HUES48 (cell line): Measurements from ENCODE around the gene ZDBF2.
A peak's percentile ranks its signal among the peaks of the same experiment; 100 is the strongest.
"Not testable (repeated sequence)": the region's sequence is repeated elsewhere in the genome, so short reads cannot be mapped to it uniquely, and the experiment has no call there.

Experiments
- H3K27ac ChIP-seq: one replicate; pipeline ENCODE4 v1.7.0; 2013; ENCODE audit warnings: low read depth, low read length, inconsistent platforms
- H3K27me3 ChIP-seq: 2 replicates; pipeline ENCODE4 v1.6.1; 2013; ENCODE audit warnings: mild to moderate bottlenecking, low read length; ENCODE audit not compliant: control insufficient read depth, insufficient read depth
- H3K36me3 ChIP-seq: 2 replicates; pipeline ENCODE4 v1.6.1; 2013; ENCODE audit warnings: low read length; ENCODE audit not compliant: control insufficient read depth, insufficient read depth
- H3K4me1 ChIP-seq: 2 replicates; pipeline ENCODE4 v1.6.1; 2013; ENCODE audit warnings: mild to moderate bottlenecking, low read length; ENCODE audit not compliant: control insufficient read depth, insufficient read depth
- H3K4me3 ChIP-seq: 2 replicates; pipeline ENCODE4 v1.5.1; 2013; ENCODE audit warnings: mild to moderate bottlenecking, low read depth, low read length
- H3K9ac ChIP-seq: 2 replicates; pipeline ENCODE4 v1.6.1; 2013; ENCODE audit warnings: mild to moderate bottlenecking, low read depth, low read length, moderate library complexity
- H3K9me3 ChIP-seq: 2 replicates; pipeline ENCODE4 v1.6.1; 2013; ENCODE audit warnings: low read length; ENCODE audit not compliant: control insufficient read depth, insufficient read depth

The ZDBF2 gene

DNA sequence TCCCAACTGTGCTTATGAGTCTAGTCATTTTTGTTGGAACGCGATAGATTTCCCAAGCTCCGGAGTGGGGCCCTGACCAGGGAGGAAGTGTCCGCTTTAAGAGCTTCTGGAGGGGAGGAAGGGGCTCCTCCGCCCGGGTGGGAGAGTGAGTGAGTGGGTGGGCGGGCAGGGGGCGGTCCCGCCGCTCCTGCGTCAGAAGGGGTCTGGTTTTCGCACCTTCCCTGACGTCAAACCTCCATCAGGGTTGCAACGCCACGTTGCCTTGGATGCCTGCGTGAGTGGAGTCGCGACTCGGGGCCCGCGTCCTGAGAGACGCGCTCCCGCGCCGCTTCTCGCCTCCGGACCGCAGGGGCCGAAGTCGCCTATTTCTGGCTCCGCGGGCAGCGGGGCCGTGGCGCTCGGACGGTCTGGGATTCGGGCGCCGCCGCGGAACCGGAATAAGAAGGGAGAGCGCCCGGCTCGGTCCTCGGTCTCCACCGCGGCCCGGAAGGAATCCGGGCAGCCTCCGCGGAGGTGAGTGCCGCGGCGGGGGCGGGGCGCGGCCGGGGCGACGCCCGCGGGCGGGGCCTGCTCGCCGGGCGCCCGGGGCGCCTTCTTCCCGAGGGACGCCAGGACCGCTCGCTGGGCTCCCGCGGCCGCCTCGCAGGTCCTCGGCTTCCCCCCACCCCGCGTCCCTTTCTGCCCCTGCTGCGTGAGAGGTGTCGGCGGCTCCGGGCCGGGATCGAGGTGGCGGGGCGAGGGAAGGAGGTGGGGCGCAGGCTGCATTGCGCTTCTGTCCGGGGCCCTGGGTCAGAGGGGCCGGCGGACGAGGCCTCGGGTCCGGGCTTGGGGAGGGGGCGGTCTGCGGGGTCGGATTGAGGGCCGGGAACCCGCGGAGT is at the start of gene ZDBF2:
Gene ZDBF2 (plus strand): TSS at position 230 of the 878 bp plus-strand sequence. CDS start 7,187 bp downstream, outside the sequence.
- no peaks in the 10 kb centered on the region for H3K36me3 ChIP-seq
- H3K4me1 ChIP-seq: peaks cover 40% of the 10 kb centered on the region
- H3K4me3 ChIP-seq: peak within 1 kb of the TSS; percentile 74
- H3K9me3 ChIP-seq: no peaks in the 10 kb centered on the region
- H3K27me3 ChIP-seq: peaks cover 13% of the 10 kb centered on the region; the same call in 1 of the 2 replicates
- peak within 1 kb of the TSS; percentile 94 for H3K27ac ChIP-seq
- H3K9ac ChIP-seq: peak within 1 kb of the TSS; percentile 79

DNA sequence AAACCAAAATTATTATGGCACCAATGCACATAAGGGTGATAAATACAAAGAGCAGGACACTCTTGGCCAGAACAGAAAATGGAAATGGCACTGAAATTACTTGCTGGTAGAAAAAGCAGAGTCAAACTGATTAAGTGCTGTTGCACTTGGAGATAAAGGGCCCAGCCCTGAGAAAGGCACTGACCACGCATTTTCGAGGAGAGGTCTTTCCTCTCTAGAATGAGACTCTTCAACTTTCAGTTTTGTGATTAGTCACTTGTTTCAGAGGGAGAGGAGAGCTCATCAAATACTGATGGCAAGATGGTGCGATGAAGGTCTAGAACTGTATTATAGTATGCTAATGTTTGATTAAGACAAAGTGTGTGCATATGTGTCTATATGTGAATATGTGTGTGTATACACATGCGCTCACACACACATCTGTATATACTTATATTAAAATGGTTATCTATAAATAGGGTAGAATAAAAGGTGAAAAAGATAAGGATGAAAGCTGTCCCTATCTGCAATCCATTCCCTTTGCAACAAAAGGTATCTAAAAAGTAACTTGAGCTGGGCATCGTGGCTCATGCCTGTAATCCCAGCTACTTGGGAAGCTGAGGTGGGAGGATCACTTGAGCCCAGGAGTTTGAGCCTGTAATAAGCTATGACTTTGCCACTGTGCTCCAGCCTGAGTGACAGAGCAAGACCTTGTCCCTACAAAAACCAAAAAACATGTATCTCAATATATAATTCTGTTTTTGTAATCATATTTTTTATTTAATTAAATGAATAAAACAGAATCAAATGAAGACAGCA is 48.8 kb upstream of the ZDBF2 start:
- H3K27me3 ChIP-seq: no peaks in the 10 kb centered on the region
- H3K4me3 ChIP-seq: no peak overlapping the region
- H3K27ac ChIP-seq: no peak overlapping the region
- H3K9ac ChIP-seq: no peak overlapping the region
- no peaks in the 10 kb centered on the region for H3K36me3 ChIP-seq
- H3K9me3 ChIP-seq: no peaks in the 10 kb centered on the region
- peaks cover 10% of the 10 kb centered on the region for H3K4me1 ChIP-seq

DNA sequence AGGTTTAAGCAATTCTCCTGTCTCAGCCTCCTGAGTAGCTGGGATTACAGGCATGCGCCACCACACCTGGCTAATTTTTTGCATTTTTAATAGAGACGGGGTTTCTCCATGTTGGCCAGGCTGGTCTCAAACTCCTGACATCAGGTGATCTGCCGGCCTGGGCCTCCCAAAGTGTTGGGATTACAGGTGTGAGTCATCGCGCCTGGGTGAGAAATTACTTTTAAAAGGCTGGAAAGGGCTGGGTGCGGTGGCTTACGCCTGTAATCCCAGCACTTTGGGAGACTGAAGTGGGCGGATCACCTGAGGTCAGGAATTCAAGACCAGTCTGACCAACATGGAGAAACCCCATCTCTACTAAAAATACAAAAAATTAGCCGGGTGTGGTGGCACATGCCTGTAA is 45.8 kb upstream of the ZDBF2 start:
- not testable (repeated sequence) for H3K4me3 ChIP-seq, H3K9ac ChIP-seq, H3K9me3 ChIP-seq, H3K27me3 ChIP-seq, H3K36me3 ChIP-seq, H3K27ac ChIP-seq
- H3K4me1 ChIP-seq: peaks cover 19% of the 10 kb centered on the region

DNA sequence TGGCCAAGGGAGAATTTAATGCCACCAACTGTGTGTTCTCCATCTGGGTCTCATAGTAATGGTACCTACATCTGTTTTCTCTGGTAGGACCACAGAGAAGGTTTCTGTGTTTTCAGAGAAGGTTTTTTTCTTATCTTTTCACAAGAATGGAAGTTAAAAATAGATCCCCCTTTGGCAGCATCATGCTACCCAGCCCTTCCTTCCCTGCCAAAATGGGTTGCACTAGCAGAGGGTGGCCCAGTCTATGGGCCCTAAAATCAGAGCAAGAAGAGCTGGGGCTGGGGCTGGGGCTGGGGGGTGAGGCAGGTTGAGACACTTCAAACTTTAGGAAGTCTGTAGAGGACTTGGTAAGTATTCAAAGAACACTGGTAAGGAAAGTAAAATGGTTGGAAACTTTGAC is 44.8 kb upstream of the ZDBF2 start:
- Histone ChIP-seq H3K4me3 (no peak overlapping the region), H3K4me1 (peaks cover 19% of the 10 kb centered on the region)

DNA sequence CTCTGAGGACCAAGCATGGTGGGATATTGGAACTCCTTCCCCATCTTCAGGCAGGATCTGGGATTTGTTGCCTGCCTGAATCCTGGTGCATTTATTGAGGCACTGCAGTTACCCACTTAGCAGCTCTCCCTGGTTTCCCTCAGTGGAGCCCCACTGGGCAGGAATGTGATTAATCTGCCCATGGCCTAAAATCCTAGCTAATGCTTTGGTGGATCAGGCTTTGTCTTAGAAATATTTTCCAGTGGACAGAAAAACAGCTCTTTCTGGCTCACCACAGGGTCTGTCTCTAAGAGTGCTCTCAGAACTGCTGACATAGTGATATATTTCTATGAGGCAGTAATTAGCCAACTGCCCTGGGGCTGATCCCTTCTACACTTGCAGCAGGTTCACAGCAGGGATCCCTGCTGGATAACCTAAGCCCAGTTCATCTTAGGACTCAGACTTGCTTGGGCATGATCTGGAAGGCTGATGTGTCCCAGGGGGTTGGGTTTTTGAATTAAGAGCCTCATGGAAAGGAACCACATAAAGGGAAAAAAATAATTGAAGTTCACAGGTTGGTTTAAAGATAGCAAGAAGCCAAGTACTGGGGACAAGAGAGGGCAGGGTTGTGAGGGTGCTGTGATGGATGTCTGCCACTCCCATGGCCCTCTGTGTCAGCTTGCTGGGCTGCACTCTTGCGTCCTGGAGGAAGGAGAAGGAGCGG is 44.3 kb upstream of the ZDBF2 start:
- Histone ChIP-seq H3K27ac (peak overlapping the region; percentile 69), H3K4me1 (peaks cover 19% of the 10 kb centered on the region), H3K9me3 (no peaks in the 10 kb centered on the region), H3K36me3 (no peaks in the 10 kb centered on the region), H3K9ac (no peak overlapping the region), H3K4me3 (no peak overlapping the region), H3K27me3 (no peaks in the 10 kb centered on the region)

More for the DNA sequence above, 44.8 kb upstream of the ZDBF2 start:
- Histone ChIP-seq H3K36me3 (no peaks in the 10 kb centered on the region), H3K9me3 (no peaks in the 10 kb centered on the region), H3K9ac (no peak overlapping the region), H3K27ac (peak overlapping the region; percentile 69), H3K27me3 (no peaks in the 10 kb centered on the region)

DNA sequence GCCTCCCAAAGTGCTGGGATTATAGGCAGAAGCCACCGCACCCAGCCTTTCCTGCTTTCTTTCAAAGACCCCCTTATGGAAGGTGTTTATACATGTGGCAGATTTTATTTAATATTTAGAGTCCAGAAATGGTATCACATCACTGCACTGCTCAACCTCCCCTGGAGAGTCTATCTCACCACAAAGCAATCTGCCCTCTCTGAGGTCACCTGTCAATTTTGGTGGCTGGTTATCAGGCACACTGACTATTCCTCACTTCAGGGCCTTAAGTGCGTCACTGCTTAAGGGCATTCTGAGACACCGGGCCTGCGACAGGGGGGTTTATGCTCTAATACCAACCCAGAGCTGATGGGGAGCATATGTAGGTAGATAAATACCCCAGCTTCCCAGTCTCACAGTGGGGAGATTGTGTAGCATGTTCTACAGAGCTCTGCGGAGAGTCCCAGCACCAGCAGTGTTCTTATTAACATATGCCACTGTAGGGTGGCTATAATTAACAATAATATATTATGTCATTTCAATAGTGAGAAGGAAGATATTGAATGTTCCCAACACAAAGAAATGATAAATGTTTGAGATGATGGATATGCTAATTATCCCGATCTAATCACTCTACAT is 42.7 kb upstream of the ZDBF2 start:
- Histone ChIP-seq H3K4me3 (no peak overlapping the region), H3K9me3 (no peaks in the 10 kb centered on the region), H3K4me1 (peaks cover 19% of the 10 kb centered on the region), H3K27ac (no peak overlapping the region), H3K27me3 (no peaks in the 10 kb centered on the region), H3K9ac (no peak overlapping the region), H3K36me3 (no peaks in the 10 kb centered on the region)

DNA sequence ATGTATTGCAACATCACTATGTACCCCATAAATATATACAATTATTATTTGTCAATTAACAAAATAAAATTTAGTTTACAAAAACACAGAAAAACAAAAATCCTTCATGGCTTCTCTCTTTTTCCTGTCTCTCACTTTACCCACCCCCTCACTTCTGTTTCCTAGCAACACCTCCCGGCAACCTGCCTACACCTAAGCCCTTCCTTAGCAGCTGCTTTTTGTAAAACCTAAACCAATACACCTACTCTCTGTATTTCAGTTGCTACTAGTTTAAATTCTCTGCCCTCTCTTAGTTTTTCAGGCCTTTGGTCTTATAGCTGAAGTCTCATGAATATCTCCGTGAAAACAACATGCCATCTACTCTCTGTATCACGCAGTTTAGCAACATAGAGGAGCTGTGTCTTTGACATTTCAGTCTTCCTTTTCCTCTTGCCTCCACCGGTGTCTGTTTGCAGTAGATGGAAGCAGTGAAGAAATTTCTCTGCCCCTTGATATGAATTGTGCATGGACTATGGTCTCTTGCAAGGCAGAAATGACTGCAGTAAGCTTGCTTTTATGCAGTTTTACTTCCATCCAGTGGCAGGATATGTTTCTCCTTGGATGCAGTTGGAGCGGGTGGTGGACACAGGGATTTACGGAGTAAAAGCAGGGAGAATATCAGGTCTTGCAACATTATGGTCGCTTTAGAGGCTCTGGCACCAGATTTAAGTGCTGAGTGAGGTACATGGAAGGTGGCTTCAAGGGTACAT is 42.0 kb upstream of the ZDBF2 start:
- no peaks in the 10 kb centered on the region for H3K27me3 ChIP-seq
- H3K36me3 ChIP-seq: no peaks in the 10 kb centered on the region
- H3K27ac ChIP-seq: peak overlapping the region; percentile 27
- H3K9me3 ChIP-seq: 0 out of 2 replicates have a peak, but pooled peaks cover 2% of the 10 kb centered on the region
- H3K4me3 ChIP-seq: no peak overlapping the region
- peaks cover 19% of the 10 kb centered on the region for H3K4me1 ChIP-seq
- no peak overlapping the region for H3K9ac ChIP-seq

DNA sequence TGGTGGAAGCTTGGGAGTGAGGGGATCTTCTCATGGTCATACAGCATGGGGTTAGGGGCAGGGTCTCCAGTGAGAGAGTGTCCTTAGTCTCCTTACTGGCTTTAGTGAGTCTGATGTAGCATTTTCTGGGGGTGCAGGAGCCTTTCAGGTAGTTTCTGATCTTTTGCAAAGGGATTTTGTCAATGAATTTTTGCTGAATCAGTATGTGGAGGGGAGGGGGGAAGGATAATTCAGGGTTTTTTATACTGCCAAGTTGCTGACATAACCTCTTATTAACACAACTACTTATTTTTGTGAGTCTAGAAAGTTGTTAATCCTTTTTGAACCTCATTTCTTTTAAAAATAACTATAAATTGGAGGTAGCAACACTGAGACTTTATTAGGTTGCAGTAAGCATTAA is 35.3 kb upstream of the ZDBF2 start:
- no peak overlapping the region for H3K27ac ChIP-seq
- H3K27me3 ChIP-seq: no peaks in the 10 kb centered on the region
- no peak overlapping the region for H3K4me3 ChIP-seq
- 0 out of 2 replicates have a peak, but pooled peaks cover 4% of the 10 kb centered on the region for H3K9me3 ChIP-seq
- no peaks in the 10 kb centered on the region for H3K36me3 ChIP-seq
- no peaks in the 10 kb centered on the region for H3K4me1 ChIP-seq
- no peak overlapping the region for H3K9ac ChIP-seq

DNA sequence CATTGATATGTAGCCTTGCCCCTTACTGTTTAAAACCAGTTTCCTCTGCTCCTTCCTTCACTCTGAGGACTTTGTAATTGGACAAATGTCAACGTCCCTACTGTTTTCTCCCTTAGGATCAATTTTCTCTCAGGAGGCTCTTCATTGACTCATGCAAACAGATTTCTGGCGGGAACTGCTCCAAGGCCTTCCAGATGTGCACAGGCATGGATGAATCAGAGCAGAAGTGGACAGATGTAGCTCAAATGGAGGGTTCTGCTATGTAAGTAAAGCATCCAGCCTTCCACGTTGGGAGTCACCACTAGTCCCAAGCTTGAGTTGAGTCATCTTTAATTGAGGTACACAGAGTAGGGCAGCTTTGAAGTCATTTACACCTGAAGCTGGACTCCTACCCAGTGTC is 34.1 kb upstream of the ZDBF2 start:
- H3K4me1 ChIP-seq: no peaks in the 10 kb centered on the region
- H3K4me3 ChIP-seq: no peak overlapping the region
- H3K9me3 ChIP-seq: 0 out of 2 replicates have a peak, but pooled peaks cover 4% of the 10 kb centered on the region

DNA sequence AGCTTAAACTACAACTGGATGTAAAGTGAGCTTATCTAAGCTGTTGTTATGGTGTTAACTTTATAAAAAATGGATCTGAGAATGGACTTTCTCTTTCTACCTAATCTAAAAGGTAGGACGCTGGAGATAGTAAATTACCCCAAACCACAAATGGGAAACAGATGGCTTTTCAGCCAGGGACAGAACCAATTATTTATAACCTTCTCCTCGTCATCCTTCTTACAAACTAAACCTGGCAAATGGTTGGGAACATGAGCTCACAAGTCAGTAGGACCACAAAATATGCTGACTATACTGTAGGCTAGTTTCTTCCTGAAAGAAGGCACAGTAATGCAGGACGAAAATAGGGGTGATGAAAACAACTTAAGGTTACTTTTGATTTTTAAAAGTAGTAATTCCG is 32.7 kb upstream of the ZDBF2 start:
- Histone ChIP-seq H3K27ac (no peak overlapping the region), H3K9ac (no peak overlapping the region)

More for the DNA sequence above, 34.1 kb upstream of the ZDBF2 start:
- no peak overlapping the region for H3K27ac ChIP-seq
- H3K27me3 ChIP-seq: no peaks in the 10 kb centered on the region
- no peak overlapping the region for H3K9ac ChIP-seq
- no peaks in the 10 kb centered on the region for H3K36me3 ChIP-seq

More for the DNA sequence above, 32.7 kb upstream of the ZDBF2 start:
- Histone ChIP-seq H3K27me3 (no peaks in the 10 kb centered on the region), H3K4me3 (no peak overlapping the region), H3K36me3 (no peaks in the 10 kb centered on the region), H3K9me3 (0 out of 2 replicates have a peak, but pooled peaks cover 4% of the 10 kb centered on the region), H3K4me1 (no peaks in the 10 kb centered on the region)
